Stimulated activated CD8-positive, alpha-beta memory T cell treated with anti-CD3 and anti-CD28 coated beads, Interleukin-4, amount 100 ng/mL, for 48 hours (primary cell): ENCODE measurements around the gene MAP4K1.
"Not testable (repeated sequence)": the region's sequence is repeated elsewhere in the genome, so short reads cannot be mapped to it uniquely, and the experiment has no call there.

Source experiments
- DNase-seq: peaks from one replicate; pipeline ENCODE4 v3.0.0-alpha.2; 2020

The MAP4K1 gene

GRCh38 chr19:38650911-38651584 lies 33.3 kb upstream of the MAP4K1 start:
- DNase-seq, result no peak

- DNase-seq, result no peak
Measured at GRCh38 chr19:38650172-38650775, 32.5 kb upstream of the MAP4K1 start.

- DNase-seq, result no peak
Measured at GRCh38 chr19:38649305-38650171, 31.8 kb upstream of the MAP4K1 start.

- no peak for DNase-seq
Measured at GRCh38 chr19:38648769-38649304, 31.1 kb upstream of the MAP4K1 start.

- DNase-seq, result no peak
Measured at GRCh38 chr19:38647966-38648768, 30.4 kb upstream of the MAP4K1 start.

GRCh38 chr19:38647368-38647965 lies 29.7 kb upstream of the MAP4K1 start, which contains the start of gene ACTN4:
ACTN4 (plus strand) TSS chr19:38647649; CDS start chr19:38647746, 97 bp downstream.
- DNase-seq, result peak; percentile 100

GRCh38 chr19:38644719-38645118 lies 27.0 kb upstream of the MAP4K1 start:
- DNase-seq, result no peak

GRCh38 chr19:38642176-38642575 lies 24.4 kb upstream of the MAP4K1 start:
- DNase-seq, result no peak

- DNase-seq, result no peak
Measured at GRCh38 chr19:38640368-38640767, 22.6 kb upstream of the MAP4K1 start.

GRCh38 chr19:38639679-38640078 lies 21.9 kb upstream of the MAP4K1 start:
- DNase-seq, result no peak

GRCh38 chr19:38638461-38638860 lies 20.7 kb upstream of the MAP4K1 start:
- DNase-seq, result no peak

- DNase-seq, result no peak
Measured at GRCh38 chr19:38635483-38636399, 18.0 kb upstream of the MAP4K1 start.

GRCh38 chr19:38634757-38635482 lies 17.2 kb upstream of the MAP4K1 start:
- DNase-seq, result peak; percentile 88

GRCh38 chr19:38632476-38633213 lies 14.9 kb upstream of the MAP4K1 start:
- DNase-seq, result no peak

- not testable (repeated sequence) for DNase-seq
Measured at GRCh38 chr19:38631811-38632475, 14.2 kb upstream of the MAP4K1 start.

- DNase-seq, result not testable (repeated sequence)
Measured at GRCh38 chr19:38631301-38631700, 13.5 kb upstream of the MAP4K1 start.

GRCh38 chr19:38629568-38629967 lies 11.8 kb upstream of the MAP4K1 start:
- no peak for DNase-seq

GRCh38 chr19:38626401-38626800 lies 8.6 kb upstream of the MAP4K1 start:
- no peak for DNase-seq

- no peak for DNase-seq
Measured at GRCh38 chr19:38624822-38625221, 7.1 kb upstream of the MAP4K1 start.
